ENCODE data around the gene HS6ST3.

The HS6ST3 gene

GRCh38 chr13:96793404-96793755 is 703.5 kb downstream of the HS6ST3 start:
- no peak for DNase-seq (ENCODE audit: low spot score)

GRCh38 chr13:96794669-96795068 is 704.8 kb downstream of the HS6ST3 start:
- DNase-seq (ENCODE audit: low spot score), result no peak

GRCh38 chr13:96795670-96796069 is 705.8 kb downstream of the HS6ST3 start:
- DNase-seq (ENCODE audit: low spot score), result no peak

GRCh38 chr13:96796091-96796633 is 706.3 kb downstream of the HS6ST3 start:
- no peak for DNase-seq (ENCODE audit: low spot score)

- DNase-seq (ENCODE audit: low spot score), result no peak
These were observed 707.2 kb downstream of the HS6ST3 start for GRCh38 chr13:96797136-96797535.

- DNase-seq (ENCODE audit: low spot score), result no peak
These were observed 713.7 kb downstream of the HS6ST3 start for GRCh38 chr13:96803456-96804100.

- DNase-seq (ENCODE audit: low spot score), result no peak
These were observed 714.3 kb downstream of the HS6ST3 start for GRCh38 chr13:96804174-96804573.

- DNase-seq (ENCODE audit: low spot score), result no peak
These were observed 716.8 kb downstream of the HS6ST3 start for GRCh38 chr13:96806746-96807145.

GRCh38 chr13:96809366-96810096 is 719.6 kb downstream of the HS6ST3 start:
- DNase-seq (ENCODE audit: low spot score), result no peak

- DNase-seq (ENCODE audit: low spot score), result no peak
These were observed 720.2 kb downstream of the HS6ST3 start for GRCh38 chr13:96810104-96810503.

GRCh38 chr13:96811049-96811448 is 721.1 kb downstream of the HS6ST3 start:
- no peak for DNase-seq (ENCODE audit: low spot score)

GRCh38 chr13:96816261-96816660 is 726.4 kb downstream of the HS6ST3 start:
- DNase-seq (ENCODE audit: low spot score), result no peak

GRCh38 chr13:96816874-96817273 is 727.0 kb downstream of the HS6ST3 start:
- DNase-seq (ENCODE audit: low spot score), result no peak

GRCh38 chr13:96817336-96817941 is 727.5 kb downstream of the HS6ST3 start:
- peak; percentile 19 for DNase-seq (ENCODE audit: low spot score)

GRCh38 chr13:96819375-96819774 is 729.5 kb downstream of the HS6ST3 start:
- DNase-seq (ENCODE audit: low spot score), result no peak

GRCh38 chr13:96821381-96821780 is 731.5 kb downstream of the HS6ST3 start:
- no peak for DNase-seq (ENCODE audit: low spot score)

- DNase-seq (ENCODE audit: low spot score), result no peak
These were observed 732.1 kb downstream of the HS6ST3 start for GRCh38 chr13:96821971-96822370.

GRCh38 chr13:96822895-96823294 is 733.0 kb downstream of the HS6ST3 start:
- peak; percentile 29 for DNase-seq (ENCODE audit: low spot score)

GRCh38 chr13:96824140-96824539 is 734.2 kb downstream of the HS6ST3 start:
- DNase-seq (ENCODE audit: low spot score), result no peak

GRCh38 chr13:96825653-96826052 is 735.7 kb downstream of the HS6ST3 start:
- no peak for DNase-seq (ENCODE audit: low spot score)

- DNase-seq (ENCODE audit: low spot score), result no peak
These were observed 744.7 kb downstream of the HS6ST3 start for GRCh38 chr13:96834626-96835025.

GRCh38 chr13:96835546-96835945 is 745.6 kb downstream of the HS6ST3 start:
- DNase-seq (ENCODE audit: low spot score), result no peak

GRCh38 chr13:96836733-96837132 is 746.8 kb downstream of the HS6ST3 start:
- no peak for DNase-seq (ENCODE audit: low spot score)

Measured in globus pallidus (tissue), 1 donor.